HepG2 (cell line): ENCODE measurements around the gene EED. TPM values are rescaled to one million over a fixed set of nuclear protein-coding genes. Genes with fewer than 3 reads are reported as not detected.

Experiments
- ATAC-seq: fragments of 200-7000 bp; cut with Tn5 transposase; 3 replicates; pipeline ENCODE4 v1.9.1; 2020; ENCODE audit warnings: mild to moderate bottlenecking, moderate library complexity
- BruUV-seq: library from RNA; stranded (reverse); fragments of 400-500 nt; replicated peaks from 2 replicates; lab custom pipeline; 2021; lab: Mats Ljungman, UMichigan
- CTCF ChIA-PET: fragments of 300-600 bp; formaldehyde crosslinking; extraction: SDS; loops from one replicate; lab custom pipeline; 2021; ENCODE audit warnings: low total read pairs, inconsistent platforms, low intra/inter-chr PET ratio; lab: Yijun Ruan, JAX
- POLR2A ChIA-PET: fragments of 350-600 bp; sonication (Branson Sonifier 250); formaldehyde crosslinking; loops from one replicate; lab custom pipeline; 2020; ENCODE audit warnings: antibody characterized with exemption, inconsistent platforms; lab: Yijun Ruan, JAX
- DNase-seq: peaks from one replicate; pipeline ENCODE4 v3.0.0-alpha.2; 2015; ENCODE audit warnings: low spot score
- FAIRE-seq: peaks from 3 replicates; lab custom pipeline; 2011; peaks lifted over from hg19 to GRCh38; lab: Jason Lieb, UNC
- H2AFZ ChIP-seq: one replicate; pipeline ENCODE4 v1.6.1; 2011; ENCODE audit warnings: low read length, inconsistent platforms
- H3K27ac ChIP-seq: fragments of 300-600 bp; 3 replicates; pipeline ENCODE4 v1.8.0; 2011; ENCODE audit warnings: mixed run types, mild to moderate bottlenecking, mixed read lengths, low read length, inconsistent platforms; ENCODE audit not compliant: insufficient read depth; ENCODE audit errors: extremely low read length
- H3K27me3 ChIP-seq, 2 experiments: fragments of 200-600 bp in 1 of 2; 2 replicates in 1 of 2; 3 replicates in 1 of 2; pipeline versions ENCODE4 v1.6.0 to v1.8.0; 2011; ENCODE audit warnings: low read length in 2 of 2, mild to moderate bottlenecking in 2 of 2, moderate library complexity in 2 of 2, inconsistent platforms in 1 of 2; ENCODE audit not compliant: insufficient read depth in 2 of 2, control insufficient read depth in 1 of 2
- H3K36me3 ChIP-seq, 2 experiments: fragments of 200-600 bp in 1 of 2; replicated peaks in 1 of 2; 2 replicates in 1 of 2; 3 replicates in 1 of 2; pipeline versions ENCODE4 v1.5.1 to v1.8.0; 2011; ENCODE audit warnings: low read length in 2 of 2, inconsistent platforms in 1 of 2; ENCODE audit not compliant: insufficient read depth in 2 of 2, control insufficient read depth in 1 of 2
- H3K4me1 ChIP-seq: 2 replicates; pipeline ENCODE4 v1.5.1; 2012; ENCODE audit warnings: low read length, inconsistent platforms; ENCODE audit not compliant: insufficient read depth
- H3K4me2 ChIP-seq: 2 replicates; pipeline ENCODE4 v1.6.0; 2011; ENCODE audit warnings: low read depth, low read length, inconsistent platforms
- H3K4me3 ChIP-seq, 3 experiments: fragments of 200-600 bp in 1 of 3; sonication (generic), shearing (Covaris generic) in 1 of 3; replicated peaks in 1 of 3; 2 replicates each; pipeline ENCODE4 v1.5.1; 2011 to 2016; ENCODE audit warnings: low read length in 3 of 3, inconsistent platforms in 2 of 3, low read depth in 2 of 3, mild to moderate bottlenecking in 2 of 3, control low read depth in 1 of 3, mixed read lengths in 1 of 3; ENCODE audit not compliant: insufficient read depth in 1 of 3
- H3K79me2 ChIP-seq: one replicate; pipeline ENCODE4 v1.6.1; 2011; ENCODE audit warnings: low read length, inconsistent platforms; ENCODE audit not compliant: insufficient read depth
- H3K9ac ChIP-seq: 2 replicates; pipeline ENCODE4 v1.6.0; 2011; ENCODE audit warnings: mild to moderate bottlenecking, low read depth, low read length, inconsistent platforms; ENCODE audit not compliant: insufficient read depth
- H3K9me3 ChIP-seq: 2 replicates; pipeline ENCODE4 v1.5.1; 2012; ENCODE audit warnings: mild to moderate bottlenecking, low read length
- H4K20me1 ChIP-seq: 2 replicates; pipeline ENCODE4 v1.6.0; 2011; ENCODE audit warnings: inconsistent platforms, mild to moderate bottlenecking, low read length, moderate library complexity; ENCODE audit not compliant: insufficient read depth
- ARNT ChIP-seq: fragments of 450-650 bp; IDR thresholded peaks from 2 replicates; pipeline ENCODE4 v1.6.1; 2017
- HNRNPK ChIP-seq: fragments of 200-400 bp; formaldehyde crosslinking; IDR thresholded peaks from 2 replicates; pipeline ENCODE4 v1.6.1; 2018; ENCODE audit warnings: low read length, low read depth, moderate library complexity, mild to moderate bottlenecking; ENCODE audit not compliant: poor library complexity, severe bottlenecking
- KLF11 ChIP-seq: IDR thresholded peaks from 2 replicates; pipeline ENCODE4 v1.6.1; 2016; ENCODE audit warnings: missing compliant biosample characterization
- LBX2 ChIP-seq: sonication (generic); formaldehyde crosslinking; IDR thresholded peaks from 2 replicates; pipeline ENCODE4 v1.5.0; 2020; ENCODE audit warnings: missing genetic modification reagents, mild to moderate bottlenecking, borderline replicate concordance
- PRDM4 ChIP-seq: sonication (generic); formaldehyde crosslinking; IDR thresholded peaks from 2 replicates; pipeline ENCODE4 v1.9.0; 2021; ENCODE audit warnings: missing genetic modification reagents, borderline replicate concordance
- SKIL ChIP-seq: sonication (generic); formaldehyde crosslinking; IDR thresholded peaks from 2 replicates; pipeline ENCODE4 v1.8.0; 2022; ENCODE audit warnings: missing genetic modification reagents, mild to moderate bottlenecking, moderate library complexity, borderline replicate concordance
- TCF7 ChIP-seq: sonication (generic); IDR thresholded peaks from 2 replicates; pipeline ENCODE4 v1.6.1; 2016; ENCODE audit warnings: antibody characterized with exemption, low read depth
- THRA ChIP-seq: sonication (generic); formaldehyde crosslinking; IDR thresholded peaks from 2 replicates; pipeline ENCODE4 v1.4.0; 2020; ENCODE audit warnings: missing genetic modification reagents, borderline replicate concordance
- THYN1 ChIP-seq: sonication (generic); formaldehyde crosslinking; IDR thresholded peaks from 2 replicates; pipeline ENCODE4 v1.8.1; 2023; ENCODE audit warnings: low read depth, mild to moderate bottlenecking, moderate library complexity, missing genetic modification reagents, borderline replicate concordance
- ZNF232 ChIP-seq: sonication (generic); formaldehyde crosslinking; IDR thresholded peaks from 2 replicates; pipeline ENCODE4 v1.4.0; 2020; ENCODE audit warnings: missing genetic modification reagents, borderline replicate concordance
- ZNF770 ChIP-seq: sonication (generic); formaldehyde crosslinking; IDR thresholded peaks from 2 replicates; pipeline ENCODE4 v1.5.0; 2020; ENCODE audit warnings: mild to moderate bottlenecking, missing genetic modification reagents
- in situ Hi-C: cut with HindIII; loops from 2 replicates; pipeline ENCODE4 v1.10.0; 2017; ENCODE audit warnings: low pct_unique_long_range_greater_than_20kb; ENCODE audit not compliant: extremely low pct_ligation_motif_present
- intact Hi-C: fragments of 100-400 bp; cut with micrococcal nuclease; formaldehyde crosslinking; loops from one replicate; pipeline ENCODE4 v1.10.0; 2022; ENCODE audit not compliant: unreplicated experiment
- polyA plus RNA-seq, 8 experiments: library from polyadenylated mRNA; depleted of rRNA in 3 of 8; stranded (reverse) in 7 of 8; unstranded in 1 of 8; fragments of >200 nt; fragmentation: Illumina TruSeq in 4 of 8; extraction: Trizol in 4 of 8; gene quantifications; 2 replicates each; pipeline versions ENCODE4 v1.2.1 to v1.2.3, GENCODE V29; 2011 to 2016; ENCODE audit warnings: low read depth in 4 of 8, missing spikeins in 1 of 8, mixed read lengths in 1 of 8; ENCODE audit not compliant: insufficient read depth in 1 of 8
- total RNA-seq, 5 experiments: library from RNA; depleted of rRNA; stranded (reverse); fragments of >200 nt; fragmentation: Illumina TruSeq; extraction: Trizol; gene quantifications; 2 replicates each; pipeline ENCODE4 v1.2.3, GENCODE V29; 2016; ENCODE audit warnings: low read depth in 1 of 5

The EED gene
- total and polyA plus RNA-seq, 2 of the 13 experiments (the other 11 are each of a cell fraction or from before 2014, with no cell fraction given), result 11.0 to 28.4 TPM

- in situ Hi-C loops, result loop anchor here (25.0 kb wide), 1 partner anchor 628 kb away; the partner anchor contains the start of genes DLG2, TMEM126A and TMEM126B
- no peak overlapping the region for H3K9ac ChIP-seq
- H3K27me3 ChIP-seq, result no peaks in the 10 kb centered on the region; a peak in 1 of 5 replicates
- H3K9me3 ChIP-seq, result no peaks in the 10 kb centered on the region
- CTCF ChIA-PET, result no interaction called here
- TF ChIP-seq SKIL (CRISPR knock-in tag), result no peak
- TF ChIP-seq ARNT, result no peak
- TF ChIP-seq ZNF232 (CRISPR knock-in tag), result no peak
- no peak for TF ChIP-seq PRDM4 (CRISPR knock-in tag)
- no peak for TF ChIP-seq THRA (CRISPR knock-in tag)
- no peak for TF ChIP-seq ZNF770 (CRISPR knock-in tag)
- TF ChIP-seq HNRNPK, result no peak
- TF ChIP-seq LBX2 (CRISPR knock-in tag), result no peak
- TF ChIP-seq THYN1 (CRISPR knock-in tag), result no peak
- TF ChIP-seq TCF7, result no peak
- TF ChIP-seq KLF11 (CRISPR knock-in tag), result no peak
- no peak overlapping the region for H3K4me2 ChIP-seq
- H4K20me1 ChIP-seq, result no peaks in the 10 kb centered on the region
- H3K36me3 ChIP-seq, result peaks cover 3 to 17% of the 10 kb centered on the region in 2 experiments; a peak in 4 of 5 replicates
- DNase-seq, result no peak
- no TSS peak for BruUV-seq
- intact Hi-C loops, result no loop called here
- ATAC-seq, result no peak
- no peak for FAIRE-seq
- H3K4me3 ChIP-seq, result no peak overlapping the region
- POLR2A ChIA-PET, result no interaction called here
- H2AFZ ChIP-seq, result no peak overlapping the region
- H3K4me1 ChIP-seq, result no peaks in the 10 kb centered on the region
- H3K27ac ChIP-seq, result no peak overlapping the region
- H3K79me2 ChIP-seq, result peaks cover under 1% of the 10 kb centered on the region
Observed at GRCh38 chr11:86265194-86265593, 20.6 kb downstream of the EED start.
